ENCODE data around the gene ISG15. TPM values are rescaled to one million over a fixed set of nuclear protein-coding genes. Genes with fewer than 3 reads are reported as not detected.
"Not testable (repeated sequence)": the region's sequence is repeated elsewhere in the genome, so short reads cannot be mapped to it uniquely, and the experiment has no call there.

The ISG15 gene
- total and polyA plus RNA-seq, 2 experiments from 2014 or later, result 73.4 to 110 TPM

GRCh38 chr1:1053682-1054081 is 40.4 kb downstream of the ISG15 start:
- Histone ChIP-seq H3K27me3 (peaks cover 22% of the 10 kb centered on the region), H3K9me3 (ENCODE audit: low read depth) (no peaks in the 10 kb centered on the region), H3K36me3 (peaks cover 3% of the 10 kb centered on the region), H3K4me1 (ENCODE audit: low read depth) (no peaks in the 10 kb centered on the region), H3K4me3 (no peak overlapping the region), H3K27ac (no peak overlapping the region)
- no peak for TF ChIP-seq CTCF (IDR thresholded peaks at IDR 0.05; ENCODE audit: low read depth, low read length)
- DNase-seq (ENCODE audit: low read depth in 1 of 2, low spot score in 1 of 2), result no peak

- H3K27ac ChIP-seq, result no peak overlapping the region
- TF ChIP-seq CTCF (IDR thresholded peaks at IDR 0.05; ENCODE audit: low read depth, low read length), result no peak
- H3K4me1 ChIP-seq (ENCODE audit: low read depth), result no peaks in the 10 kb centered on the region
- no peak overlapping the region for H3K4me3 ChIP-seq
- H3K36me3 ChIP-seq, result peaks cover 3% of the 10 kb centered on the region
- no peak for DNase-seq (ENCODE audit: low read depth in 1 of 2, low spot score in 1 of 2)
- no peaks in the 10 kb centered on the region for H3K9me3 ChIP-seq (ENCODE audit: low read depth)
- H3K27me3 ChIP-seq, result peaks cover 27% of the 10 kb centered on the region
Measured at GRCh38 chr1:1054099-1054700, 40.9 kb downstream of the ISG15 start.

- H3K4me1 ChIP-seq (ENCODE audit: low read depth), result no peaks in the 10 kb centered on the region
- peaks cover 3% of the 10 kb centered on the region for H3K36me3 ChIP-seq
- no peak overlapping the region for H3K4me3 ChIP-seq
- H3K9me3 ChIP-seq (ENCODE audit: low read depth), result no peaks in the 10 kb centered on the region
- DNase-seq (ENCODE audit: low read depth in 1 of 2, low spot score in 1 of 2), result no peak
- H3K27me3 ChIP-seq, result peaks cover 33% of the 10 kb centered on the region
- H3K27ac ChIP-seq, result no peak overlapping the region
- TF ChIP-seq CTCF (IDR thresholded peaks at IDR 0.05; ENCODE audit: low read depth, low read length), result no peak
Measured at GRCh38 chr1:1054971-1055370, 41.7 kb downstream of the ISG15 start.

- TF ChIP-seq CTCF (IDR thresholded peaks at IDR 0.05; ENCODE audit: low read depth, low read length), result no peak
- no peak overlapping the region for H3K27ac ChIP-seq
- peaks cover 44% of the 10 kb centered on the region for H3K27me3 ChIP-seq
- H3K36me3 ChIP-seq, result no peaks in the 10 kb centered on the region
- H3K4me1 ChIP-seq (ENCODE audit: low read depth), result no peaks in the 10 kb centered on the region
- no peak overlapping the region for H3K4me3 ChIP-seq
- H3K9me3 ChIP-seq (ENCODE audit: low read depth), result no peaks in the 10 kb centered on the region
- no peak for DNase-seq (ENCODE audit: low read depth in 1 of 2, low spot score in 1 of 2)
Measured at GRCh38 chr1:1055841-1056736, 42.8 kb downstream of the ISG15 start.

- DNase-seq (ENCODE audit: low read depth in 1 of 2, low spot score in 1 of 2); H3K4me1 ChIP-seq (ENCODE audit: low read depth); H3K9me3 ChIP-seq (ENCODE audit: low read depth); H3K27ac ChIP-seq; H3K36me3 ChIP-seq; H3K4me3 ChIP-seq: not testable (repeated sequence)
- peaks cover 61% of the 10 kb centered on the region for H3K27me3 ChIP-seq
Measured at GRCh38 chr1:1057769-1058087, 44.4 kb downstream of the ISG15 start.
